Breast epithelium (tissue), 3 donors: Measurements from ENCODE around the gene GABRR2.

Source experiments
- POLR2A ChIP-seq: fragments of 450-650 bp; IDR thresholded peaks from one replicate; pipeline ENCODE4 v1.6.1; 2016; ENCODE audit warnings: antibody characterized with exemption, mild to moderate bottlenecking, moderate library complexity
- POLR2AphosphoS5 ChIP-seq, 3 donors: sonication (generic); formaldehyde crosslinking; IDR thresholded peaks; one replicate each; pipeline ENCODE4 v1.6.1; 2017; ENCODE audit warnings: antibody characterized with exemption in 3 of 3
- TF ChIP-seq, protein P1 (sequence below), 3 donors: fragments of 450-650 bp; IDR thresholded peaks; one replicate each; pipeline ENCODE4 v1.5.1; 2016 to 2017; ENCODE audit warnings: antibody characterized with exemption in 3 of 3, mild to moderate bottlenecking in 3 of 3, moderate library complexity in 3 of 3

DNA sequence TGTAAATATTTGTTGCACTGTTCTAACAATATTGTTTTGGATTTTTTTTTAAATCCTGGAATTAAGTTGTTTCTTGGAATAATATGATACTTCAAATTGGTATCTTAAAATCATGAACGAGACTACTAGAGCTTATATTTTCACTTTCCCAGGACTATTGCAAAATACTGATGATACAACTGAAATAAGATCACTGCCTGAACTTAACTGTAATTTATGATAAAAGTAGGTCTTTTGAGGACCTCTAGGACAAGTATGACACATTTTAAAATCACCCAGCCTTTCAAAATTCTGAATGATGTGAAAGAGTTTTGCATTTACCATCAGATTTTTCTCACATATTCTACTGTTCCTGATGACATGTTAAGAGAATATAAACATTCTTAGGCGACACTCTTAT lies 46.1 kb upstream of the GABRR2 start:
- TF ChIP-seq, protein P1, sequence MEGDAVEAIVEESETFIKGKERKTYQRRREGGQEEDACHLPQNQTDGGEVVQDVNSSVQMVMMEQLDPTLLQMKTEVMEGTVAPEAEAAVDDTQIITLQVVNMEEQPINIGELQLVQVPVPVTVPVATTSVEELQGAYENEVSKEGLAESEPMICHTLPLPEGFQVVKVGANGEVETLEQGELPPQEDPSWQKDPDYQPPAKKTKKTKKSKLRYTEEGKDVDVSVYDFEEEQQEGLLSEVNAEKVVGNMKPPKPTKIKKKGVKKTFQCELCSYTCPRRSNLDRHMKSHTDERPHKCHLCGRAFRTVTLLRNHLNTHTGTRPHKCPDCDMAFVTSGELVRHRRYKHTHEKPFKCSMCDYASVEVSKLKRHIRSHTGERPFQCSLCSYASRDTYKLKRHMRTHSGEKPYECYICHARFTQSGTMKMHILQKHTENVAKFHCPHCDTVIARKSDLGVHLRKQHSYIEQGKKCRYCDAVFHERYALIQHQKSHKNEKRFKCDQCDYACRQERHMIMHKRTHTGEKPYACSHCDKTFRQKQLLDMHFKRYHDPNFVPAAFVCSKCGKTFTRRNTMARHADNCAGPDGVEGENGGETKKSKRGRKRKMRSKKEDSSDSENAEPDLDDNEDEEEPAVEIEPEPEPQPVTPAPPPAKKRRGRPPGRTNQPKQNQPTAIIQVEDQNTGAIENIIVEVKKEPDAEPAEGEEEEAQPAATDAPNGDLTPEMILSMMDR (IDR thresholded peaks at IDR 0.05) = no peak
- TF ChIP-seq POLR2AphosphoS5 (IDR thresholded peaks at IDR 0.05) (no peak), POLR2A (no peak)
